SU-DHL-6 (cell line): ENCODE measurements around the gene SYNDIG1.

ENCODE experiments used
- H2AFZ ChIP-seq: fragments of 200-600 bp; sonication (generic); 2 replicates; pipeline ENCODE4 v1.6.1; 2014; ENCODE audit warnings: low read depth, mild to moderate bottlenecking, moderate library complexity, mixed read lengths, antibody characterized with exemption, low read length; ENCODE audit not compliant: severe bottlenecking
- H3F3A ChIP-seq: fragments of 200-600 bp; shearing (Covaris generic); 2 replicates; pipeline ENCODE4 v1.6.0; 2016; ENCODE audit warnings: antibody characterized with exemption, mild to moderate bottlenecking; ENCODE audit not compliant: insufficient read depth
- H3K27ac ChIP-seq: fragments of 200-600 bp; sonication (generic); 2 replicates; pipeline ENCODE4 v1.5.1; 2016; ENCODE audit warnings: low read depth, mild to moderate bottlenecking, low read length, moderate library complexity, mixed read lengths
- H3K27me3 ChIP-seq: fragments of 200-600 bp; sonication (generic), shearing (Covaris generic); 2 replicates; pipeline ENCODE4 v1.6.0; 2014; ENCODE audit warnings: mild to moderate bottlenecking, low read length
- H3K36me3 ChIP-seq: fragments of 200-600 bp; sonication (generic); 2 replicates; pipeline ENCODE4 v1.6.1; 2014; ENCODE audit warnings: mild to moderate bottlenecking, low read length, mixed read lengths
- H3K4me2 ChIP-seq: fragments of 300-600, 200-600 bp; shearing (Covaris generic), sonication (generic); 2 replicates; pipeline ENCODE4 v1.6.0; 2014; ENCODE audit warnings: low read length, low read depth, mild to moderate bottlenecking; ENCODE audit not compliant: poor library complexity, severe bottlenecking
- H3K4me3 ChIP-seq: fragments of 200-600 bp; sonication (generic); 2 replicates; pipeline ENCODE4 v1.5.1; 2014; ENCODE audit warnings: antibody characterized with exemption, low read length, mild to moderate bottlenecking, mixed read lengths; ENCODE audit not compliant: insufficient read depth, poor library complexity, severe bottlenecking
- H3K79me2 ChIP-seq: fragments of 200-600 bp; sonication (generic); 2 replicates; pipeline ENCODE4 v1.6.1; 2014; ENCODE audit warnings: mild to moderate bottlenecking, low read length, moderate library complexity; ENCODE audit not compliant: insufficient read depth
- H3K9ac ChIP-seq: fragments of 200-600 bp; sonication (generic); 2 replicates; pipeline ENCODE4 v1.7.0; 2014; ENCODE audit warnings: mild to moderate bottlenecking, low read length
- H3K9me2 ChIP-seq: fragments of 200-600 bp; sonication (generic); replicated peaks from 2 replicates; pipeline ENCODE4 v1.6.1; 2014; ENCODE audit warnings: low read length; ENCODE audit not compliant: insufficient read depth
- H3K9me3 ChIP-seq: fragments of 200-600 bp; sonication (generic); 2 replicates; pipeline ENCODE4 v1.6.1; 2014; ENCODE audit warnings: low read length, mixed read lengths; ENCODE audit not compliant: insufficient read depth
- H4K20me1 ChIP-seq: fragments of 200-600 bp; sonication (generic); 2 replicates; pipeline ENCODE4 v1.6.1; 2014; ENCODE audit warnings: low read depth, mild to moderate bottlenecking, antibody characterized with exemption, low read length, moderate library complexity, mixed read lengths
- EZH2phosphoT487 ChIP-seq: fragments of 200-600 bp; sonication (generic), shearing (Covaris generic); conservative IDR thresholded peaks from 2 replicates; pipeline ENCODE4 v1.6.1; 2018; ENCODE audit warnings: mild to moderate bottlenecking, antibody characterized with exemption, low read length, moderate library complexity, mixed read lengths
- TF ChIP-seq, protein P1 (sequence below): fragments of 200-600 bp; sonication (generic); IDR thresholded peaks from one replicate; pipeline ENCODE4 v1.5.1; 2017; ENCODE audit warnings: antibody characterized with exemption, mild to moderate bottlenecking, low read length, moderate library complexity; ENCODE audit not compliant: insufficient read depth, poor library complexity, severe bottlenecking

SYNDIG1 gene

DNA sequence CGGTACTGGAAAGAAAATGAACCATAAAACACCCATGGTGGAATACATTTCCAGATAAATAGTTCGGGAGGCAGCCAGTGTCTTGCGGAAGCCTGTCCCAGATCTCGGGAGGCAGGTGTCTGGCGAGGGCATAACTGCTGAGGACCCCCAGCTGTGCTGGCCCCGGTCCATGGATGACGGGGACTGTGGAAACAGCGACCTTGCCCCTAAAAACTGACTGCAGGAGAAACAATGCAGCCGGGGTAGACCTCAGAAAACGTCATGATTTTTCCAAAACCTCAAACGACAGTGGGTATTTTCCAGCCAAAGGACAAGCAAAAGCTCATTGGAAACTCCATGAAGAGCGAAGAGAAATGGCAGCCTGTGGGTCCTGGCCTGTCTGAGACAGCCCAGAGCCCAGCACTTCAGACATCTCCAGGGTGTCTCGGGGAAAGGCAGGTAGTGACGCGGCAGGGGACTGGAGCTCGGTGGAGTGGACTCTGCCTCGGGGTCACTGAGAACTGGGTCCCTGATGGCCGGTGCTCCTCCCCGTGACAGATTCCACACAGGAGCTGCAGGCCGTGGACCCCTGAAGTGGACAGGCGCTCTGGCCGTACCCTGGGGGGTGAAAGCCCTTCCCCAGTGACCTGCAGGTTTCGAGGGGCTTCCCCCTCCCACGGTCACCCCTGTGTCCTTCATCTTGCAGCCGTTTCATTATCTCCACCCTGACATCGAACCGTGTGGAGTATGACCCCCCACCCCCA, 188.6 kb downstream of the SYNDIG1 start:
- no peaks in the 10 kb centered on the region for H3F3A ChIP-seq
- no peaks in the 10 kb centered on the region for H3K27me3 ChIP-seq
- H2AFZ ChIP-seq: no peak overlapping the region
- H4K20me1 ChIP-seq: no peaks in the 10 kb centered on the region
- no peak overlapping the region for H3K27ac ChIP-seq
- no peak overlapping the region for H3K9ac ChIP-seq
- H3K4me3 ChIP-seq: no peak overlapping the region
- TF ChIP-seq, protein P1, sequence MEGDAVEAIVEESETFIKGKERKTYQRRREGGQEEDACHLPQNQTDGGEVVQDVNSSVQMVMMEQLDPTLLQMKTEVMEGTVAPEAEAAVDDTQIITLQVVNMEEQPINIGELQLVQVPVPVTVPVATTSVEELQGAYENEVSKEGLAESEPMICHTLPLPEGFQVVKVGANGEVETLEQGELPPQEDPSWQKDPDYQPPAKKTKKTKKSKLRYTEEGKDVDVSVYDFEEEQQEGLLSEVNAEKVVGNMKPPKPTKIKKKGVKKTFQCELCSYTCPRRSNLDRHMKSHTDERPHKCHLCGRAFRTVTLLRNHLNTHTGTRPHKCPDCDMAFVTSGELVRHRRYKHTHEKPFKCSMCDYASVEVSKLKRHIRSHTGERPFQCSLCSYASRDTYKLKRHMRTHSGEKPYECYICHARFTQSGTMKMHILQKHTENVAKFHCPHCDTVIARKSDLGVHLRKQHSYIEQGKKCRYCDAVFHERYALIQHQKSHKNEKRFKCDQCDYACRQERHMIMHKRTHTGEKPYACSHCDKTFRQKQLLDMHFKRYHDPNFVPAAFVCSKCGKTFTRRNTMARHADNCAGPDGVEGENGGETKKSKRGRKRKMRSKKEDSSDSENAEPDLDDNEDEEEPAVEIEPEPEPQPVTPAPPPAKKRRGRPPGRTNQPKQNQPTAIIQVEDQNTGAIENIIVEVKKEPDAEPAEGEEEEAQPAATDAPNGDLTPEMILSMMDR: no peak
- no peak for TF ChIP-seq EZH2phosphoT487
- H3K9me3 ChIP-seq: no peaks in the 10 kb centered on the region
- H3K9me2 ChIP-seq: no peaks in the 10 kb centered on the region
- no peaks in the 10 kb centered on the region for H3K79me2 ChIP-seq
- H3K4me2 ChIP-seq: no peak overlapping the region
- no peaks in the 10 kb centered on the region for H3K36me3 ChIP-seq

DNA sequence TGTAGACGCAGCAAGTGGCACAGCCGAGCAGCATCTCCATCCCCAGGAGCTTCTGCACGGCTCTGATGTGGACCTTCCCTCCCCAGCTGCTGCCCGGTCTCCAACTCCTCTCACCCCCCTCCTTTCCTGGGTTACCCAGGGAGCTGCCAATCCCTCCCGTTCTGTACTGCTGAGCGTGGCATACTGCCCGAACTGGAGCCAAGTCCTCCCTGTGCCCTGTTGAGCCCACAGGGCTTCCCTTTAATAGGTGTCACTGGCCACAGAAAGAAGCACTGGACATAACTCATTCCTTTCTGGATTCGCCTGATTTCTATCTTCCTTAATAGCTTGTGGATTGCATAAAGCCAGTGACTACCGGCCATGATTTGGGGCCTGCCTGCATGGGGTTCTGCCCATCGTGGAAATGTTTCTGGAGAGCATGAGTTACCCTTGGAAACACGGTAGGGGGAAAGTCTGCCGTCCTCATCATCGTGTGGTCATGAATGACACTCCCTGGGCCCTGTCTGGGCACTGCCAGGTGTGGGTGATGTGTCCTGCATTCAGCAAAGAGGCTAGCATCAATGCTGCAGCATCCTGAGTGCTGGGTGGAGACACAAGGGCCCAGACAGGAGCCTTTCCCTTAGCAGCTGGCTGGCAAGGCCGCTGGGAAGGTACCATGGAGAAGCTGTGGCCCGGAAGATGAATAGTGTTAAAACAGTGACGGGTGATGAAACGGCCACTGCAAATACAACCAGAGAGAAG, 189.7 kb downstream of the SYNDIG1 start:
- Histone ChIP-seq H3K4me2 (no peak overlapping the region), H3K79me2 (no peaks in the 10 kb centered on the region), H3F3A (no peaks in the 10 kb centered on the region), H3K9me3 (no peaks in the 10 kb centered on the region), H2AFZ (no peak overlapping the region), H3K9me2 (no peaks in the 10 kb centered on the region), H3K27me3 (no peaks in the 10 kb centered on the region), H4K20me1 (no peaks in the 10 kb centered on the region), H3K4me3 (no peak overlapping the region), H3K36me3 (no peaks in the 10 kb centered on the region), H3K27ac (no peak overlapping the region), H3K9ac (no peak overlapping the region)
- TF ChIP-seq, protein P1: no peak

DNA sequence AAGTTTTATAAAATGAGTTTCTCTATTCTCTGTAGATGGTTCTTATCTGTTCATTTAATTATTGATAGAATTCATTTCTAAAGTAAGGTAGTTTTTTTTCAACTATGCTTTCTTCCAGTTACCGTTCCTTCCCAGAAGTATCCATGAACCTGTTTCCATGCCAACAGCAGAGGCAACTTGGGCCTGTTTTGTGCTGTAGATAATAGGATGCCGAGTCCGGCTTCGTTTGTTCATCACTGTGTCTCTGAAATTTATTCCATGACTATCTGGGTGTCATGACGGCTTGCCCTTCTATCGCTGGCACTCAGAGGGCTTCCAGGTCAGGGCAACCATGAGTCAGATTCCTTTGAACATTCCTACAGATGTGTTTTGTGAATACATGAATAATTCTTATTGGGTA, 190.4 kb downstream of the SYNDIG1 start:
- no peaks in the 10 kb centered on the region for H3K36me3 ChIP-seq
- H3K79me2 ChIP-seq: no peaks in the 10 kb centered on the region
- no peaks in the 10 kb centered on the region for H3K9me3 ChIP-seq
- no peak overlapping the region for H2AFZ ChIP-seq
- no peaks in the 10 kb centered on the region for H3K27me3 ChIP-seq
- H3K9me2 ChIP-seq: no peaks in the 10 kb centered on the region
- H3K9ac ChIP-seq: no peak overlapping the region
- no peak overlapping the region for H3K27ac ChIP-seq
- H3F3A ChIP-seq: no peaks in the 10 kb centered on the region
- TF ChIP-seq, protein P1: no peak
- TF ChIP-seq EZH2phosphoT487: no peak
- no peak overlapping the region for H3K4me2 ChIP-seq
- H4K20me1 ChIP-seq: no peaks in the 10 kb centered on the region
- H3K4me3 ChIP-seq: no peak overlapping the region
